HG02885 (cell line): ENCODE measurements around the gene GAK.
"Not testable (repeated sequence)": the region's sequence is repeated elsewhere in the genome, so short reads cannot be mapped to it uniquely, and the experiment has no call there.

ENCODE experiments used
- ATAC-seq: cut with Tn5 transposase; IDR thresholded peaks from one replicate; pipeline ENCODE4 v1.9.1; 2021; ENCODE audit warnings: mild to moderate bottlenecking; ENCODE audit not compliant: unreplicated experiment, poor library complexity

GAK gene

DNA sequence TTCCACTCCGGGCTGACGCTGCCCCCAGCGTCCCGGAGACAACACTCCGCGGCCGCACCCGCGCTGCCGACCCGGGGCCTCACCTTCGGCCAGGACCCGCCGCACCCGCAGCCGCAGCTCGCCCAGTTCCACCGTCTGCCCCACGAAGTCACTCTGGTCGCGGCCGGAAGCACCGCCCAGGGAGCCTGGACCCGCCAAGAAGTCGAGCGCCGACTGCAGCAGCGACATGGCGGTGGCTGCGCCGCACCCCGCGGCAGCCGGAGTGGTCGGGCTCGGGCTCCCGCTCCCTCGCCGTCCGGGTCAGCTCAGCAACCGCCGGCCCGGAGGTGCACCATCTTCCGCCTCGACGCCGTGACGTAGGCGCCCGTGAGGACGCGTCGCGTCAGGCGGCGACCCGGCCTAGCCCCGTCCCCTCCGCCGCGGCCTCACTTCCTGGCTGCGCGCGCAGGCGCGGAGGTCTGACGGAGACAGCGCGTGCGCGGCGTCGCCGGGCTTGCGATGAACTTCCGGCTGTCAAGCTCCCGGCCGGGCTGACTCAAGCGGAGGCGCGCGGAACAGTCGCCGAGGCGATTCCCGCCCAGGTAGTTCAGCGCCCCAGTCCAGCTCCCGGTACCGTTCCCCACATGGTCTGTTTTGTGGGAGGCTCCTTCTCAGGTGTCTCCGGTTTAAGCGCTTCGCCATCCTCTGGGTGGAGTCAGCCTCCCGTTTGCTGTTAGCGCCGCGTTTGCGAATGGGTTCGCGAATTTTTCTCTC, at the start of gene GAK, which contains the start of gene TMEM175:
Gene GAK, minus strand, starts transcription at position 357 of the 753 bp plus-strand sequence. Its CDS starts 129 bp downstream, at position 228.
Gene TMEM175, plus strand, starts transcription at position 501 of the 753 bp plus-strand sequence. CDS start 15,280 bp downstream, outside the sequence.
- ATAC-seq: peak; percentile 94

DNA sequence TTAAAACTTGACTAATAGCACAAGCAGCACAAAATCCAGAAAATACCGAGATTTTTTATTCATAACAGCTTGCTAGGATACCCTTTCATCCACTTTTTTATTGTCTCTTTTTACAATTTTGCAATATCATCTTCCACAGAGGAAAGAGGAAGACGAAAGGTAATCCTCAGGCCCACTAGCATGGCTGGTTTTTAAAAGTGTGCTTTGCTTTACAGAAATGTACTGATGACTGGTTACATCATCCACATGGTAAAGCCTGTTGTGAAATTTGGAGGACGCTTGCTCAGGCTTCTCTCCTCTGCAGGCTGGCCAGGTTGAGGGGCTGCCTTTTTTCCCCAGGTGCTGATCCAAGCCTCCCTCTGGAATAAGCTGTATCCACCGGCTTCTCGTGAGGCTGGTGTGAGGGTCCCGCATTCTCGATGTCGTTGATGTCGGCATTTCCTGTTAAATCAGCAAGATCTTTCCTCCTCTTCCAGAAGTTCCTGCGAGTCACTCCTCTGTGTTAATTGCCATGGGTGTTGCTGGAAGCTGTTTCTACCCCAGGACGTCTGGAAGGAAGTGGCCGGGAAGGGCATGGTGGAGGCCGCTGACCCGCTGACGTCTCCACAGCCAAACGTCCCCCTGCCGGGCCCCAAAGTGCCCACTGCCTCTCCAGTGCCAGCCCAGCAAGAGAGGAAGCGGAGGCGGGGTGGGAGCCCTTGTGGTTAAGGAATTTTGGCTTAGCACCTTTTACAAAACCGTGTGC, 47.0 kb upstream of the GAK start:
- ATAC-seq: no peak

DNA sequence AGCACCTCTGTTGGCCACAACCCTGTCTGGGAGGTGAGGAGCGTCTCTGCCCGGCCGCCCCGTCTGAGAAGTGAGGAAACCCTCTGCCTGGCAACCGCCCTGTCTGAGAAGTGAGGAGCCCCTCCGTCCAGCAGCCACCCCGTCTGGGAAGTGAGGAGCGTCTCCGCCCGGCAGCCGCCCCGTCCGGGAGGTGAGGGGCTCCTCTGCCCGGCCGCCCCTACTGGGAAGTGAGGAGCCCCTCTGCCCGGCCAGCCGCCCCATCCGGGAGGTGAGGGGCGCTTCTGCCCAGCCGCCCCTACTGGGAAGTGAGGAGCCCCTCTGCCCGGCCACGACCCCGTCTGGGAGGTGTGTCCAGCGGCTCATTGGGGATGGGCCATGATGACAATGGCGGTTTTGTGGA, 43.9 kb upstream of the GAK start:
- ATAC-seq: not testable (repeated sequence)

DNA sequence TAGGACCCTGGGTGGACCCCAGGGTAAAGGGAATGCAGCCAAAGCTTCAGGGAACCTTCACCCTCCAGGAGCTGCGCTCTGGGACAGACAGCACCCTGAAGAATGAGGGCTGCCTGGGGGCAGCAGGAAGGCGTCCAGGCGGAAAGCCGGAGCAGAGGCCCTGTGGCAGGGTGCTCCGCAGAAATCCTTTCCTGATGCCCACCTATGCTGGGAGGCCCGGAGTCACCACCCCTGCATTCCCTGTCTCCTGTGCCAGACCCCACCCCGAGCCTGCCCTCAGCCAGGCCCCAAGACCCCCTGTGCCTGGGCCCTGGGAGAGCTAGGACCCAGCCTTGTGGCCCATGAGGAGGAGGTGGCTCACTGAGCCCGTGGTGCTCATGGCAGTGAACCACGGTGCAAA, 42.6 kb upstream of the GAK start:
- ATAC-seq: no peak

DNA sequence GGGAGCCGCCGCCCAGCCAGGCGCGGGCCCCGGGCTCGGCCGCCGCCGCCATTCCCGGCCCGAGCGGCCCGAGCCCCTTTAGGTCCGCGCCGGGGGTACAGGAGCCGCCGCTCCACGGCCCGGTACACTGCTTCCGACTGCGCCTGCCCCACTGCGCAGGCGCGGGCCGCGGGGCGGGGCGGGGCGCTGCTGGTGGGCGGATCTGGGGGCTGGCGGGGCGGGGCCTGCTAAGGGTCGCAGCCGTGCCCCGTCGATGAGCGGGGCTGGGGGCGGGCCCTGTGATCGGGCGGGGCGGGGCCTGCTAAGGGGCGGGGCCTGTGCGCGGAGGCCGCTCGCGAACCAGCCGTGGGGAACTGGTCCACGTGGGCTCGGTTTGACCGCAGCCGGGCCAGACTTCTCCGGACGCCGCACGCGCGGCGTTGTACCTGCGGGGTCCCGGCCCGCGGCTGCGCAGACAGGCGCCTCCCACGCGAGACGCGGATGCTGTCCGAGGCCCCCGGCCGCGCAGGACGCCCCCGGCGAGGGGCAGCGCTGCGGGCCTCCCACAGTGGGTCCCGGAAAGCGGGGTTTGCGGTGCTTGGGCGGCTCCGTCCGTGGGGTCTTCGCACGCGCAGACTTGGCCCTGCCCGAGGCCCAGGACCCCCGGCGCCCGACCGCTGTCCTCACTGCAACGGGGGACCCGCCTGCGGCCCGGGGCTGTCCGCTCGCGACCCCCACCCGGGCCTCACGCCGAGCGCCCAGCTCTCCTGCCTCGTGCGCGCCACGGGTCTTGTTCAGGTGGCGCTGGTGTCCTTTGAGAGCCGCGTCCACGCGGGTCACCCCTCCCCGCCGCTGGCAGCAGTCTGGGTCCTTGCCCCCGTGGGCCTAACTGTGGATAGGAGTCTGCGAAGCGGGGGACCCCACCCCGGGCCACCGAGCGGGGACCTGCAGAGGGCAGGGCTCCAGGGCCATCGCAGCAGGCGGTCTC, 41.6 kb upstream of the GAK start, which contains the start of gene DGKQ:
Gene DGKQ, minus strand, starts transcription at position 139 of the 967 bp plus-strand sequence. Its CDS starts 87 bp downstream, at position 52.
- peak; percentile 78 for ATAC-seq

DNA sequence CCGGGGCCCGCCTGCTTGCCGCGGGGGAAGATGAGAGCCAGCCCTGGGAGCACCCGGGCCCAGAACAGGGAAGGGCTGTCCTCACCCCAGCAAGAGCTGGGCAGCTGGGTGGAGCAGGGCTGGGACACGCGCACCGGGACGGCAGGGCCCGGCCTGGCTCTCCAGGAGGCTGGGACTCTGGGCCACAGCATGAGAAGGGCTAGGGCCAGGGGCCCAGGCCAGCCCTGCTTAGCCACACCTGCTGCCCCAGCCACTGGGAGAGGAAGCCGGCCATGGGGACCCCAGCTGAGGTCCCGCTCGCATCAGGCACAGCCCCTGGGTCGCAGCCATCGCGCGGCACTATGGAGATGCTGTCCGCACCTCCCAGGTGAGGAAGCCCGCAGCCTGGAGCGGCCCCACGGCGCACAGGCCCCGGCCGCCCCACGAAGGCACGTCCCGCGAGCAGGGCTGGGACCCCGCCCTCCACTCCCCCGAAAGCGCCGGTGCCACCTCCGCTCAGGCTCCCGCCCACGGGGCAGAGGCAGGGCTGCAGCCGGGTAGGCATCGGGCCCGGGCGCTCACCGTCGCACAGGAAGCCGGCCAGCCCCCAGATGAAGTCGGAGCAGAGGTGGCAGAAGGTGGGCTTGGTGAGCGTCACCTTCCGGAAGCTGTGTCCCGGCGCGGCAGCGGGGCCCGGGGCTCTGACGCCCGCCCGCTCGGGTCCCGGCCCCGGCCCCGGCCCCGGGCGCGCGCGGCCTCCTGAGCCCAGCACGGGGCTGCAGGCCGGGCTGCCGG, 40.7 kb upstream of the GAK start:
- ATAC-seq: peak; percentile 44

DNA sequence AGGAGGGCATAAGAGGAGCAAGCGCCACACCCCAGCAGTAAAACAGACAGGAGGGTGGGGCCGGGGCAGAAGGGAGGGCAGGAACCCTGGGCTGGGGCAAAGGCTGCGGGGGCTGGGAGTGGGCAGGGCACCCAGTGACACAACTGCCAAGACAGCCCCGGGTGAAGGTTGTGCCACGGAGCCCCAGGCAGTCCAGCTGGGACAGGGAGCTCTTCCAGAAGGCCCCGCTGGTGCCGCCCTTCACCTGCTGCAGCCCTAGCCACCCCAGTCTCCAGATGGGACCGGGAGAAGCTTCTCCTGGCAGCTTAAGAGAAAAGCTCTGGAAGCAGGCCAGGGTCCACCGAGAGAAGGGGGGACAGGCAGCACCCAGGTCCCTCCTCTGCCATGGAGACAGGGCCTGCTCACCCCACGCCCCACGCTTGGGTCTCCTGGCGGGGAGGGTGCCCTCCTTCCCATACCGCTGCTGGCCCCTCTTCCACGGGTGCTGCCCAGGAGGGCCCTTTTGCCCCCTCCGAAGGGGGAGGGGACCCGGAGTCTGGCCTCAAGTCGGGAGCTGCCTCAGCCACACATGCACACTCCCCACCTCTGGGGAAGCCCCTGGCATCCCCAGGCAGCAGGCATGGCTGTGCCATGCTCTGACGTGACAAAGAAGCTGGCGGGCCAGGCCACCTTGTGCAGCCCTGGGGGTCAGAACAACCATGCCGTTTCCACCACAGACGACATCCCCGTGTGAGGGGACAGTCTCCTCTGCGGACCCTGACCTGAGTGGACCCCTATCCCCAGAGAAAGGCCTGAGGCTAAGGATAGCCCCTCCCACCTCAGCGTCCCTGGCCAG, 39.8 kb upstream of the GAK start:
- no peak for ATAC-seq

DNA sequence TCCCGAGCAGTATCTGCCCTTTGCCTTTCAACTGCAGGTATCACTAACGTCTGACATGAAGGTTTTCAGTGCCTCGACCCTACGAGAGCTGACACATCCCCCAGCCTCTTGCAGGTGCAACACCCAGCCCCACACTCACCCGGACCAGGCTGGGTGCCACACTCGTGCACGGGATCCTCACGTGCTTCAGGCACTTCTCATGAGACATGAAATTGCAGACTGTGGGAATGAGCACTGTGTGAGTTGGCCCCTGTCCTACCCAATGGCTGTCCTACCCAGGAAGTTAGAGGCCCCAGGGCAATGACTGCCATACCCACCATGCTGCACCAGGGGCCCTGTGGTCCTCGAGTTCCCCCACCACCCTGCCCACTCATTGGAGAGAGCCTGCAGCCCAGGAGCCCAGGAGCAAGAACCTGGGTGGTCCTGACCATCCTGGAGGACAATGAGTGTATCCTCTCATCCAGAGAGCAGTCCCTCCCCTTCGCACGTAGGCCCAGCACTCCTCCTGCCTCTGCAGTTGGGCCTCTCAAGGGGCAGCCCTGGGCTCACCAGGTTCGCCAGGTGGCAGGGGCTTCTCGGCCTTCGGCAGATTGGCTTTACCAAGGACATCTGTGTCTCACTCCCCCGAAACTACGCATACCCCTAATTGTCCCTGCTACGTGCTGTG, 38.9 kb upstream of the GAK start:
- no peak for ATAC-seq

DNA sequence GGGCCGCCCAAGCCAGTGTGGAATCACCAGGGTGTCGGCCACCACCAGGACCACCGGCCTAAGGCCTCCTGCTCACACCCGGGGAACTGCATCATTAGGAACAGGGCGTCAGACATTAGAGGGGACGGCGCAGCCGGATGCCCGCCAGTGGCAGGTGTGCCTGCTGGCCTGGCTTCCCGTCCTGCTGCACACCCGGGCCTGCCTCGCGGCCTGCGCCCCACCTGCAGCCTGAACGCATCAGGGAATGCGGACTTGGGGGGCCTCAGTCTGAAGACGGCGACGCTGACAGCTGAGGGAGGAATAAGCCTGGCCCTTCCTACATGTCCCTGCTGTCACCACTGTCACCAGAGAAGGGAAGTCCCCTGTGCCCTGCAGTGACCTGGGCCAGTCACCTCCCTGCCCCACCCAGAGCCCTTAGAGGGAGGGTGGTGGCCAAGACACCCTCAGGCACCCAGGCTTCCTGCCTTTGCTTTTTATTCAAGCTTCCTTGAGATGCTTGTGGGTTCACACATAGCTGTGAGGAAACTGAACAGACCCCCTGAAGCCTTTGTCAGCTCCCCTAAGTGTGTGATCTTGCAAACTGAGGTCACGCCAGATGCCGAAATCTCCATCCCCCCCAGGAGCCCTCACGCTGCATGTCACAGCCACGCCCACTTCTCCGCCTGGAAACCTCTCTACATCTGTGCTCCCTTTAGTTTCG, 38.1 kb upstream of the GAK start:
- ATAC-seq: no peak

DNA sequence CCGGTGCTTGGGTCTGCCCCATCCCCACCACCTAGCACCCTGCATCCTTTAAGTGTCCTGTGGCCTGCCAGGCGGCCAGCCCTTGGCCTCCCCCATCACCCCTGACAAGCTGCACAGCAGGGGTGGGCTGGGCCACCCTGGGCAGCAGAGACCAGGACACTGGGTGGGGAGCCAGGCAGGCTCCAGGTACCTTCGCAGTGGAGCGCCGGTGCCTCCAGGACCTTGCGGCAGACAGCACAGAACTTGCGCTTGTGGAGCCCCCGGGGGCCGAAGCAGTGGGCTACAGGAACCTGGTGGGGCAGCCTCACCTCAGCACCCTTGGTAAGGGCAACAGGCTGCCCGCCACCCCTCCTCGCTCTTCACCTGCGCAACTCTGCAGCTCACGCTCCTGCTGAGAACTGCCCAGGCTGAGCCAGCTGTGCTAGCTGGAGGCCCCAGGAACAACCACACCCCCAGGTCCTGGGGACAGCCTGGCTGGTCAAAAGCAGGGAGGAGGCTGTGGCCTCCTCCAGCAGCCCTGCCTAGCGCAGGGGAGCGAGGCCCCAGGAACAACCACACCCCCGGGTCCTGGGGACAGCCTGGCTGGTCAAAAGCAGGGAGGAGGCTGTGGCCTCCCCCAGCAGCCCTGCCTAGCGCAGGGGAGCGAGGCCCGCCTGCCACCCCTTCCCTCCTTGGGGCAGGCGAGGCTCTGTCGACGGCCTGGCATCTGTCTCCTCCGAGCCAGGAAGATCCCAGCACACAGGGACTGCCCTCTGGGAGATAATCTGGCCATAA, 36.7 kb upstream of the GAK start:
- no peak for ATAC-seq

DNA sequence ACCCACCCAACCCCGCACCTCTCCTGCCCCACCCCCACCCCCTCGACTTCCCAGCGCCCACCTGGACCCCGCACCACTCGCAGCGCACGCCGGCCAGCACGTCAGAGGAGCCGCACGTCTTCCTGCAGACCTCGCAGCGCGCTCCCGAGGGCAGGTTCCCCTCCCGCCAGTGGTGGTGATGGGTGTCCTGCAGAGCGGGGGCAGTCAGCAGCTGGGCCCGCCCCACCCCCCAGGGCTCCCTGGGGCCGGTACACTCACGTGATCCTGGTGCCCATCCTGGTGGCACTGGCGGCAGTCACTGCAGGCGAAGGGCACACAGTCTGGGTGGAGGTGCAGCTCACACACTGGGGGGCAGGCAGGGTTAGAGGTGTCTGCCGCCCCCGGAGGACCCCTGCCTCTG, 36.1 kb upstream of the GAK start:
- no peak for ATAC-seq

DNA sequence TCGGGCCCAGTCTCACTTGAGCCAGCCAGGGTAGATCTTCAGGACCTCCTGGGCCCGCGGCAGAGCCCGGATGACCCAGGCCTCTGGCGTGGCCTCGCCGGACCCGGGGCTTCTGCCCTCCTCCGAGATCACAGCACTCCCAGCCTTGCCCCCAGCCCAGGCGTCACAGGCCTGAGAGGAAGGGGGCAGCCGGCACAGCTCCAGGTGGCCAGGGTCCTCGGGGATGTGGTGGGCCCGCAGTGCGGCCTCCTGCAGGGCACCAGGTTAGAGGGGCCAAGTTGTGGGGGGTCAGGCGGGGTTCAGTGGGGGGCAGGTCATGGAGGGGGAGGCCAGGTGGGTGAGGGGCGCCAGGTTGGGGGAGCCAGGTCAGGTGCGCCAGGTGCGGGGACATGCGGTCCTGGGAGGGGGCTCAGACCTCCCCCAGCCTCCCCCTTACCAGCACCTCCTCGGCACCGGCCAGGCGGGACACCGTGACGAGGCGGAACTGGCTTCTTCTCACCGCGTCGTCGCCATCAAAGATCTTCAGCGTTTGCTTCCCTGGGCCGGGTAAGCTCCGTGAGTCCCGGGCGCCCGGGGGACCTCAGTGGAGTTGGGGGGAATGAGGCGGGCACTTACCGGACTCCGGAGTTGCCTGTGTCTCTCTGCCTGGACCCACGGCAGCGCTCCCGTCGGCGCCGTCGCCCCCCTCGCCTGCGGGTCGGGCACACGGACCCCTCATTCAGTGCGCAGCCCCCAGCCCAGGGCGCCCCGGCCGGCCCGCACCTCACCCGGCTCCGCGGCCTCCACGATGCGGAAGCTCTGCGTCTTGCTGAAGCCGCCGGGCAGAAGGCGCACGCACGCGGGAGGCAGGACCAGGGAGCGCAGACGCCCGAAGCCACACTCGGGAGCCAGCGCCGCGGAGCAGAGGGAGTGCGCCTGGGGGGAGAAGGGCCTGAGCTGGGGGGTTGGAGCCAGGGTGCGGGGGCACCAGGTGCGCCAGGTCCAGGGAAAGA, 35.3 kb upstream of the GAK start:
- ATAC-seq: no peak

DNA sequence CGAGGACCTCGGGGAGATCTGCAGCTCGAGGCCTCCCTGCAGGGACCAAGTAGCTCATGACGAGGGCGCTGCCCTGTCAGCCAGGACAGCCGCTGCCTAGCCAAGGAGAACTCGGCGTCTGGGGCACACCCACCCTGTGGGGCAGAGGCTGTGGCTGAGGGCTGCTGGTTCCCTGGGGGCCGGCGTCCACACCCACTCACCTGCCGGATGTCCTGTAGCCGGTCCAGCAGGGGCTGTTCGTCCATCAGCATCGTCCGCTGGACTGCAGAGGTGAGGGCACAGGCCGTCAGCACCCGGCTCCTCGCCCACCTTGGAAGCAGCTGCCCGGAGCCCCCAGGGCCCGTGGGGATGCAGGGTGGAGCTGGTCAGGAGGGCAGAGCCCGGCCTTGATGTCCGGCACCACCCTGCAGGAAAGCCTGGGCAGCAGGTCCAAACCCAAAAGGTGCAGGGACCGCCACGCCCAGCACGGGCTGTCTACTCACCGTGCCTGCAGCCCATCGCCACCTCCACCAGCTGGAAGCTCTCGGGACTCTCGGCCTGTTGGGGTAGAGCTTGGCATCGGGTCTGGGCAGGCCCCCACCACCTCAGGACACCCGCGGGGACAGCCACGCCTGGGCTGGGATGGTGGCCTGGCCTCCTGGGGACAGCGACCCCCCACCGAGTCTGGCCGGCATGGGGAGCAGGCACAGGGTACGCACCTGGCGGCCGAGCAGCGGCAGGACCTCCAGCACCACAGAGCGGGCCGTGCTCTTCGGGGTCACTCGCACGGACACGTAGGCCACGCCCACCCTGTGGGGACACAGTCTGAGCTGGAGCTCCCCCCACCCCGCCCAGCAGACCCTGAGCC, 34.4 kb upstream of the GAK start:
- ATAC-seq: no peak

DNA sequence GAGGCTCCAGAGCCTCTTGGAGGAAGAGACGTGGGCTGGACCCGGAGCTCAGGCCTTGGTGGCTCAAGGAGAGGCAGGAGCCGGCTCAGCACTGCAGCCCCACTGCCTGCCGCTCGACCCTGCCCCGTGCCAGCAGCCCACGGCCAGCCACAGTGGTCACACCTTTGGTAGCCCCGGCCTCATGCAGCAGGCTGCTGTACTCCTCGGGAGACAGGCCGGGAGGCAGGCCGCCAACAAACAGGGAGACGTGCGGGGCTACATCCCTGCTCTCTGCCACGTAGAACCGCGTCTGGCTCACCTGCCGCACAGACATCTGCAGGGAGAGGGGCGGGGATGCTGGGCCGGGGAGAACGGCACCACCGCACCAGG, 33.6 kb upstream of the GAK start:
- ATAC-seq: no peak
